Measurements from ENCODE around the gene NTSR2.

Gene NTSR2

GRCh38 chr2:11688222-11689069 is 18.5 kb upstream of the NTSR2 start:
- Histone ChIP-seq H3K27me3 (replicated peaks; ENCODE audit: insufficient read depth, low read length) (0 out of 2 replicates have a peak, but pooled peaks cover 13% of the 10 kb centered on the region), H3K36me3 (replicated peaks; ENCODE audit: insufficient read depth, low read length) (no peaks in the 10 kb centered on the region), H2AFZ (ENCODE audit: low read length) (peak overlapping the region; percentile 57), H3K79me2 (ENCODE audit: low read length) (no peaks in the 10 kb centered on the region), H3K9ac (ENCODE audit: low read length) (peak overlapping the region; percentile 31; the same call in 1 of the 2 replicates), H3K9me3 (replicated peaks; ENCODE audit: insufficient read depth, low read length) (no peaks in the 10 kb centered on the region), H3K9me2 (replicated peaks; ENCODE audit: insufficient read depth, low read length) (no peaks in the 10 kb centered on the region), H4K20me1 (ENCODE audit: insufficient read depth, low read length) (no peaks in the 10 kb centered on the region), H3K4me2 (ENCODE audit: low read depth, low read length) (peak overlapping the region; percentile 88), H3K27ac (ENCODE audit: low read length) (no peak overlapping the region), H3K4me3 (ENCODE audit: low read length) (peak overlapping the region; percentile 49), H3K4me1 (ENCODE audit: low read length) (peaks cover 6% of the 10 kb centered on the region), H3F3A (ENCODE audit: insufficient read depth, low read length) (0 out of 2 replicates have a peak, but pooled peaks cover 4% of the 10 kb centered on the region)
- peak; percentile 90 for DNase-seq
- no peak for TF ChIP-seq EZH2 (optimal IDR thresholded peaks at IDR 0.05; ENCODE audit: low read depth, low read length)
- peak; percentile 96 for TF ChIP-seq CTCF (IDR thresholded peaks at IDR 0.05; ENCODE audit: low read length)

DNA sequence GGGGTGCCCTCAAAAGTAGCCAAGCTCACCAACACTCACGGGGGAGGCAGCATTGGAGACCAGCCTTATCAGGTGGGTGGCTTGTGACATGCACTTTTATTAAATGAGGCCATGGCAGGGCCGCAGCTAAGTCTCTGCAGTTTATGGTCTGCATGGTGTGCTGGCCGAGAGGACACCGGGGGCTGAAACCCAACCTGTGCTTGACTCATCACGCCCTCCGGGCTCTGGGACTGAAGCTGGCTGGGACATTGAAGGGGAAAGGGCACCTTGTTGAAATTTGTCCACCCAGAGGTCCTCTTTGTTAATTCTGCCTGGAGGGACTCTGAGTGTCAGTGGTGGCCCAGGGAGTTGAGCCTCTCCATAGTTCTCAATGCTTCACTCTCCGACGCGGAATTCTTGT is 17.7 kb upstream of the NTSR2 start:
- Histone ChIP-seq H3F3A (ENCODE audit: insufficient read depth, low read length) (0 out of 2 replicates have a peak, but pooled peaks cover 4% of the 10 kb centered on the region), H3K9me2 (replicated peaks; ENCODE audit: insufficient read depth, low read length) (no peaks in the 10 kb centered on the region), H3K4me3 (ENCODE audit: low read length) (no peak overlapping the region; the same call in 1 of the 2 replicates), H3K9me3 (replicated peaks; ENCODE audit: insufficient read depth, low read length) (no peaks in the 10 kb centered on the region), H2AFZ (ENCODE audit: low read length) (peak overlapping the region; percentile 57; the same call in 1 of the 2 replicates), H3K36me3 (replicated peaks; ENCODE audit: insufficient read depth, low read length) (no peaks in the 10 kb centered on the region), H4K20me1 (ENCODE audit: insufficient read depth, low read length) (no peaks in the 10 kb centered on the region), H3K27me3 (replicated peaks; ENCODE audit: insufficient read depth, low read length) (0 out of 2 replicates have a peak, but pooled peaks cover 13% of the 10 kb centered on the region), H3K4me1 (ENCODE audit: low read length) (peaks cover 6% of the 10 kb centered on the region), H3K79me2 (ENCODE audit: low read length) (no peaks in the 10 kb centered on the region), H3K4me2 (ENCODE audit: low read depth, low read length) (peak overlapping the region; percentile 88; the same call in 1 of the 2 replicates), H3K9ac (ENCODE audit: low read length) (no peak overlapping the region), H3K27ac (ENCODE audit: low read length) (no peak overlapping the region)
- no peak for DNase-seq
- TF ChIP-seq CTCF (IDR thresholded peaks at IDR 0.05; ENCODE audit: low read length) (no peak), EZH2 (optimal IDR thresholded peaks at IDR 0.05; ENCODE audit: low read depth, low read length) (no peak), EZH2phosphoT487 (IDR thresholded peaks at IDR 0.05; ENCODE audit: low read length) (no peak)

- H3K79me2 ChIP-seq (ENCODE audit: low read length) = no peaks in the 10 kb centered on the region
- TF ChIP-seq EZH2phosphoT487 (IDR thresholded peaks at IDR 0.05; ENCODE audit: low read length) = no peak
- TF ChIP-seq EZH2 (optimal IDR thresholded peaks at IDR 0.05; ENCODE audit: low read depth, low read length) = no peak
- no peak for TF ChIP-seq CTCF (IDR thresholded peaks at IDR 0.05; ENCODE audit: low read length)
- DNase-seq = no peak
- 0 out of 2 replicates have a peak, but pooled peaks cover 13% of the 10 kb centered on the region for H3K27me3 ChIP-seq (replicated peaks; ENCODE audit: insufficient read depth, low read length)
- H4K20me1 ChIP-seq (ENCODE audit: insufficient read depth, low read length) = no peaks in the 10 kb centered on the region
- H3K4me3 ChIP-seq (ENCODE audit: low read length) = no peak overlapping the region
- H3K4me2 ChIP-seq (ENCODE audit: low read depth, low read length) = no peak overlapping the region
- H3F3A ChIP-seq (ENCODE audit: insufficient read depth, low read length) = 0 out of 2 replicates have a peak, but pooled peaks cover 4% of the 10 kb centered on the region
- H3K9me3 ChIP-seq (replicated peaks; ENCODE audit: insufficient read depth, low read length) = no peaks in the 10 kb centered on the region
- no peaks in the 10 kb centered on the region for H3K9me2 ChIP-seq (replicated peaks; ENCODE audit: insufficient read depth, low read length)
- H3K36me3 ChIP-seq (replicated peaks; ENCODE audit: insufficient read depth, low read length) = no peaks in the 10 kb centered on the region
- no peak overlapping the region for H2AFZ ChIP-seq (ENCODE audit: low read length)
- peaks cover 10% of the 10 kb centered on the region for H3K4me1 ChIP-seq (ENCODE audit: low read length)
- H3K27ac ChIP-seq (ENCODE audit: low read length) = no peak overlapping the region
- H3K9ac ChIP-seq (ENCODE audit: low read length) = no peak overlapping the region
Observed at GRCh38 chr2:11685906-11686470, 16.0 kb upstream of the NTSR2 start.

All from MM.1S (cell line).